ENCODE measurements around the gene KLF16.

Gene KLF16

GRCh38 chr19:1846517-1847204 is 16.7 kb downstream of the KLF16 start:
- no peak for DNase-seq (ENCODE audit: low read depth)
- H3K4me3 ChIP-seq (ENCODE audit: low read depth, low read length) = peak overlapping the region; percentile 72
- no peak for TF ChIP-seq CTCF (IDR thresholded peaks at IDR 0.05; ENCODE audit: low read depth, low read length, missing control alignments)

GRCh38 chr19:1845642-1846041 is 17.7 kb downstream of the KLF16 start:
- DNase-seq (ENCODE audit: low read depth) = no peak
- no peak overlapping the region for H3K4me3 ChIP-seq (ENCODE audit: low read depth, low read length)
- no peak for TF ChIP-seq CTCF (IDR thresholded peaks at IDR 0.05; ENCODE audit: low read depth, low read length, missing control alignments)

GRCh38 chr19:1845125-1845515 is 18.3 kb downstream of the KLF16 start:
- TF ChIP-seq CTCF (IDR thresholded peaks at IDR 0.05; ENCODE audit: low read depth, low read length, missing control alignments) = no peak
- DNase-seq (ENCODE audit: low read depth) = no peak
- H3K4me3 ChIP-seq (ENCODE audit: low read depth, low read length) = no peak overlapping the region

GRCh38 chr19:1844513-1845124 is 18.8 kb downstream of the KLF16 start:
- TF ChIP-seq CTCF (IDR thresholded peaks at IDR 0.05; ENCODE audit: low read depth, low read length, missing control alignments) = no peak
- DNase-seq (ENCODE audit: low read depth) = no peak
- H3K4me3 ChIP-seq (ENCODE audit: low read depth, low read length) = no peak overlapping the region

GRCh38 chr19:1843646-1844394 is 19.6 kb downstream of the KLF16 start:
- TF ChIP-seq CTCF (IDR thresholded peaks at IDR 0.05; ENCODE audit: low read depth, low read length, missing control alignments) = no peak
- DNase-seq (ENCODE audit: low read depth) = no peak
- H3K4me3 ChIP-seq (ENCODE audit: low read depth, low read length) = no peak overlapping the region

- TF ChIP-seq CTCF (IDR thresholded peaks at IDR 0.05; ENCODE audit: low read depth, low read length, missing control alignments) = no peak
- no peak overlapping the region for H3K4me3 ChIP-seq (ENCODE audit: low read depth, low read length)
- DNase-seq (ENCODE audit: low read depth) = no peak
These were observed 20.3 kb downstream of the KLF16 start for GRCh38 chr19:1843116-1843515.
